Heart left ventricle (tissue), 16 donors: ENCODE measurements around the gene STK24. TPM values are rescaled to one million over a fixed set of nuclear protein-coding genes. Genes with fewer than 3 reads are reported as not detected.

Experiments
- ATAC-seq, 4 donors: fragments of 200-7000 bp; cut with Tn5 transposase; one replicate each; pipeline ENCODE4 v1.9.1; 2020 to 2022; ENCODE audit warnings: moderate library complexity in 4 of 4, mild to moderate bottlenecking in 3 of 4, moderate number of reproducible peaks in 1 of 4
- DNase-seq, 5 donors: peaks; one replicate each; pipeline ENCODE4 v3.0.0-alpha.2; 2020
- H3K27ac ChIP-seq, 12 donors: fragments of 200-600 bp; sonication (generic) in 4 of 12; one replicate each; pipeline versions ENCODE4 v1.5.0 to v1.8.0; 2016 to 2022; ENCODE audit warnings: mild to moderate bottlenecking in 2 of 12
- H3K27me3 ChIP-seq, 9 donors: fragments of 200-600 bp; sonication (generic) in 2 of 9; one replicate each; pipeline versions ENCODE4 v1.5.1 to v1.8.0; 2016 to 2022; ENCODE audit warnings: mild to moderate bottlenecking in 3 of 9
- H3K36me3 ChIP-seq, 9 donors: fragments of 200-600 bp; sonication (generic) in 2 of 9; one replicate each; pipeline versions ENCODE4 v1.5.0 to v1.8.0; 2018 to 2022; ENCODE audit warnings: mild to moderate bottlenecking in 2 of 9
- H3K4me1 ChIP-seq, 12 donors: fragments of 200-600 bp; sonication (generic) in 4 of 12; one replicate each; pipeline versions ENCODE4 v1.5.0 to v1.8.0; 2016 to 2022; ENCODE audit warnings: mild to moderate bottlenecking in 3 of 12
- H3K4me3 ChIP-seq, 12 donors: fragments of 200-600 bp; sonication (generic) in 4 of 12; one replicate each; pipeline versions ENCODE4 v1.5.0 to v1.8.0; 2017 to 2022; ENCODE audit warnings: mild to moderate bottlenecking in 9 of 12, moderate library complexity in 4 of 12
- H3K9me3 ChIP-seq, 12 donors: fragments of 200-600 bp; sonication (generic) in 4 of 12; one replicate each; pipeline versions ENCODE4 v1.5.0 to v1.8.0; 2016 to 2022; ENCODE audit warnings: mild to moderate bottlenecking in 1 of 12
- POLR2A ChIP-seq, 2 donors: fragments of 450-650 bp; IDR thresholded peaks; one replicate each; pipeline ENCODE4 v1.6.1; 2017; ENCODE audit warnings: antibody characterized with exemption in 2 of 2, mild to moderate bottlenecking in 2 of 2, moderate library complexity in 2 of 2
- WGBS, 4 donors: extraction: QIAGEN DNeasy Blood & Tissue Kit in 2 of 4; methylation state at CpG; one replicate each; pipeline versions ENCODE4 v1.1.5 to v1.1.7; 2013 to 2018; 5-methylcytosine and 5-hydroxymethylcytosine counted together
- intact Hi-C, 10 donors: fragments of 100-400 bp; cut with DNase I; formaldehyde crosslinking; loops; one replicate each; pipeline versions ENCODE4 v1.11.1 to v1.14.2; 2022
- polyA plus RNA-seq, 2 donors: library from polyadenylated mRNA; stranded (reverse); fragments of 200-250 nt; gene quantifications; one replicate each; pipeline ENCODE4 v1.2.3, GENCODE V29; 2013
- total RNA-seq, 9 donors: library from RNA; depleted of rRNA in 2 of 9; stranded (reverse); fragments of >200 nt in 2 of 9; fragmentation: NEBNext Ultra II Directional in 3 of 9; extraction: Animal tissue kit (Norgen Biotek cat#: 25700) in 3 of 9; gene quantifications; one replicate each; pipeline versions ENCODE4 v1.1.0 to v1.2.4, GENCODE V29; 2016 to 2023
- TF ChIP-seq, protein P1 (sequence below), 12 donors: fragments of 200-600 bp; sonication (generic) in 4 of 12; IDR thresholded peaks; one replicate each; pipeline versions ENCODE4 v1.5.0 to v1.8.0; 2018 to 2022; ENCODE audit warnings: antibody characterized with exemption in 12 of 12, mild to moderate bottlenecking in 5 of 12
- donor health status: ischemic (EF 13 %, LVEDD 7.1; RV severe dilation, severe dysfunction).
- donor health status: healthy with polysubstance abuse.
- donor health status: DM: no; HTN: yes; CAD: no.
- donor health status: DM: no; HTN: no; CAD: no.
- donor health status: ischemic (EF 25% LVEDD 6.9; RV normal size, moderate dysfunction).
- donor health status: ischemic (EF 25% LVEDD 5.7; RV mildly dilated, moderate dysfunction).
- donor health status: healthy.
- donor health status: DM: yes; HTN: yes; CAD: no.
- donor health status: ischemic (EF 35%, LVEDD 5.7; RV mildly dilated, moderate dysfunction).
- donor health status: nonischemic (EF 11% LVEDD 7.7; RV severe dilation, severe dysfunction).
- donor health status: DM: yes; HTN: yes; CAD: no.
- donor health status: PGD.
- donor health status: ischemic (EF 29% LVEDD 5.4; RV normal size, mild dysfunction).
- donor health status: nonischemic (EF 23%, LVEDD 6.1; RV moderate dilation, normal function).

Gene STK24
- total and polyA plus RNA-seq, 11 donors: 26.6 to 82.6 (median 59.6) TPM

DNA sequence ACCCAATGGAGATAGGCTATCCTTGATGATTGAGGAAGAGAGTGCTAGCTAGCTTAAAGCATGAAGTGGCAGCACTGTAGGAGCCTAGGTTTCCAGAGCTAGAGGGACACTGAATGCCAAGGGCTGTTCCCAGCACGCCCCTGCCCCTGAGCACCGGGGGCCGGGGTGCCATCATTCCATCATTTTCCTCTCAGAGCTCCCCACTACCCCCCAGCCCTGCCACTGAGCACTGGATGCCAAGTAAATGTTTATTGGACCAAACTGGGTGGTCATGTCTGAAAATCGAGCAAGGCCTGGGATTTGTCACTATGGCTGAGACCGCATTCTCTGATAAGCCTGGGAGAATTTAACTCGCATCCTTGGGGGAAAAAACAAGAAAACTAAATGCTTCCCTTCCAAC lies 142.8 kb downstream of the STK24 start:
- Histone ChIP-seq H3K4me3 (no peak overlapping the region), H3K27me3 (no peaks in the 10 kb centered on the region), H3K4me1 (no peaks in the 10 kb centered on the region), H3K27ac (no peak overlapping the region), H3K36me3 (peaks cover 0 to 18% (median 7%) of the 10 kb centered on the region in 9 donors), H3K9me3 (no peaks in the 10 kb centered on the region)
- TF ChIP-seq, protein P1, sequence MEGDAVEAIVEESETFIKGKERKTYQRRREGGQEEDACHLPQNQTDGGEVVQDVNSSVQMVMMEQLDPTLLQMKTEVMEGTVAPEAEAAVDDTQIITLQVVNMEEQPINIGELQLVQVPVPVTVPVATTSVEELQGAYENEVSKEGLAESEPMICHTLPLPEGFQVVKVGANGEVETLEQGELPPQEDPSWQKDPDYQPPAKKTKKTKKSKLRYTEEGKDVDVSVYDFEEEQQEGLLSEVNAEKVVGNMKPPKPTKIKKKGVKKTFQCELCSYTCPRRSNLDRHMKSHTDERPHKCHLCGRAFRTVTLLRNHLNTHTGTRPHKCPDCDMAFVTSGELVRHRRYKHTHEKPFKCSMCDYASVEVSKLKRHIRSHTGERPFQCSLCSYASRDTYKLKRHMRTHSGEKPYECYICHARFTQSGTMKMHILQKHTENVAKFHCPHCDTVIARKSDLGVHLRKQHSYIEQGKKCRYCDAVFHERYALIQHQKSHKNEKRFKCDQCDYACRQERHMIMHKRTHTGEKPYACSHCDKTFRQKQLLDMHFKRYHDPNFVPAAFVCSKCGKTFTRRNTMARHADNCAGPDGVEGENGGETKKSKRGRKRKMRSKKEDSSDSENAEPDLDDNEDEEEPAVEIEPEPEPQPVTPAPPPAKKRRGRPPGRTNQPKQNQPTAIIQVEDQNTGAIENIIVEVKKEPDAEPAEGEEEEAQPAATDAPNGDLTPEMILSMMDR (IDR thresholded peaks at IDR 0.05): no peak
- no peak for TF ChIP-seq POLR2A (IDR thresholded peaks at IDR 0.05)
- WGBS, 4 donors: 92 to 96% (median 93%) methylated on average over 6 of the region's 6 CpGs
- intact Hi-C loops: no loop called here
- DNase-seq (no peak), ATAC-seq (no peak)

DNA sequence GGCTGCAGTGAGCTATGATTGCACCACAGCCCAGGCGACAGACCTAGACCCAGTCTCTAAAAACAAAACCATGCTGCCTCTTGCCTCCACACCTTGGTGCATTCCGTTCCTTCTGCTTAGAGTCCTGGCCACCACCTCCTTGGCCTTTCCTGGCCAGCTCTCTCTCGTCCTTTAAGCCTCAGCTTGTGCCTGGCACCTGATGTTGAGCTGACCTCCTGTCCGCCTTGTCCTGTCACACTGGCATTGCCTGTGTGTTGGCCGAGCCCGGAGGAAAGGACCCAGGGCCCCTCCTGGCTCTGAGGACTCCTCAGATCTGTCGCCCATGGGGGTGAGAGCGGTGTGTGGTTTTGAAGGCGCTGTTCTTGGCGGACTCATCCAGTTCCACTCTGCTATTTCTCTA lies 143.3 kb downstream of the STK24 start:
- Histone ChIP-seq H3K36me3 (peaks cover 0 to 16% (median 6%) of the 10 kb centered on the region in 9 donors), H3K4me3 (no peak overlapping the region), H3K27me3 (no peaks in the 10 kb centered on the region), H3K27ac (no peak overlapping the region), H3K4me1 (no peaks in the 10 kb centered on the region), H3K9me3 (no peaks in the 10 kb centered on the region)
- no peak for ATAC-seq
- intact Hi-C loops: no loop called here
- no peak for TF ChIP-seq POLR2A (IDR thresholded peaks at IDR 0.05)
- TF ChIP-seq, protein P1 (IDR thresholded peaks at IDR 0.05): no peak
- DNase-seq: no peak
- WGBS, 4 donors: 97 to 98% (median 97%) methylated on average over 10 of the region's 10 CpGs

DNA sequence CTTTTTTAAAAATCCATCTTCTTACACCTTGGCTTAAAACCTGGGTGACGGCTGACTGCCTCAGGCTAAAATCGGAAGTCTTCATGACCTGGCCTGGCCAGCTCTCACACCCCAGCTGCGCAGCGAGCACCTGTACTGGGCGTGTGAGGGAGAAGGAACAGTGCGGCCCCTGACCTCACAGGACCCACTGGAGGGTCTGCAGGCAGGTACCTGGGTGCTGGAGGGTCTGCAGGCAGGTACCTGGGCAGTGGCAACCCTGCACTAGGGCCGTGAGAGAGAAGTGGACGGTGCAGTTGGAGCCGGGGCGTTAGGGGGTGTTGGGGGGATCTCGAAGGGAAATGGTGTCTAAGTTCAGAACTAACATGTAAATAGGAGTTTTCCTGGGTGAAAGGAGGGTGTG lies 144.3 kb downstream of the STK24 start:
- ATAC-seq (no peak), DNase-seq (no peak)
- Histone ChIP-seq H3K9me3 (no peaks in the 10 kb centered on the region), H3K4me1 (peaks cover 0 to 5% (median 0%) of the 10 kb centered on the region in 12 donors), H3K4me3 (no peak overlapping the region), H3K36me3 (peaks cover 0 to 17% (median 5%) of the 10 kb centered on the region in 9 donors), H3K27me3 (no peaks in the 10 kb centered on the region), H3K27ac (no peak overlapping the region)
- intact Hi-C loops: no loop called here
- 96 to 99% (median 98%) methylated on average over 11 of the region's 11 CpGs for WGBS, 4 donors
- TF ChIP-seq POLR2A (IDR thresholded peaks at IDR 0.05): no peak
- TF ChIP-seq, protein P1 (IDR thresholded peaks at IDR 0.05): no peak

DNA sequence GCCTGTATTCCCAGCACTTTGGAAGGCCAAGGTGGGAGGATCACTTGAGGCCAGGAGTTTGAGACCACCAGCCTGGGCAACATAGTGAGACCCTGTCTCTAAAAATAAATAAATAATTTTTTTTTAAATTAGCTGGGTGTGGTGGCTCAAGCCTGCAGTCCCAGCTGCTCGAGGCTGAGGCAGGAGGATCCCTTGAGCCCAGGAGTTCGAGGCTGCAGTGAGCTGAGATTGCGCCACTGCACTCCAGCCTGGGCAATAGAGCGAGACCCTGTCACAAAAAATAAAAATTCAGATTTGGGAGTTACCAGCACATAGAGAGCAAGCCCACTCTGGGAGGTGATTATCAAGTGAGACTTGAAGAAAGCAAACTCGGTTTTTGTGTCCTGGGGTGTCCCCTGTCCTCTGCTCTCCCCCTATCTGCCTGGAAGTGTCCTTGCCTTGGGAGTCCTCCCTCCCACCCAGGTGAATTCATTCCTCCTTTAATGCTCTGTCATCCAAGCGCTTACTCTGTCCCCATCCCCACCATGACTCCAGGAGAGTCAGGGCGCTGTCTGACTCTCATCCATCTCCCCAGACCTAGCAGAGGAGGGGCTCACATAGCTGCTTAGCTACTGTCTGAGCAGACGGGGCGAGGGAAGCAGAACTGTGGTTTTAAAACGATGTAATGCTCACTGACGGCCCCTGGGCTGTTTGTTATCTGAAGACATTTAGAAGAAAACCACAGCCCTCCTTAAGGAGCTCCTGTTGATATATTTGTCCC lies 146.8 kb downstream of the STK24 start:
- peaks cover 0 to 26% (median 8%) of the 10 kb centered on the region in 9 donors for H3K36me3 ChIP-seq

More for the DNA sequence above, 146.8 kb downstream of the STK24 start:
- no peak overlapping the region for H3K4me3 ChIP-seq
- no peak for ATAC-seq
- H3K27ac ChIP-seq: no peak overlapping the region
- intact Hi-C loops: loop anchor here in 2 of 10 donors (5.0 to 10.0 kb wide), 2 partner anchors 288 to 575 kb away; partner anchors contain the start of gene FARP1 (in 1 of the 2)
- H3K4me1 ChIP-seq: peaks cover 0 to 9% (median 0%) of the 10 kb centered on the region in 12 donors
- no peaks in the 10 kb centered on the region for H3K9me3 ChIP-seq
- DNase-seq: no peak
- TF ChIP-seq POLR2A (IDR thresholded peaks at IDR 0.05): no peak
- TF ChIP-seq, protein P1 (IDR thresholded peaks at IDR 0.05): no peak
- 80 to 88% (median 84%) methylated on average over 11 of the region's 11 CpGs for WGBS, 4 donors
- no peaks in the 10 kb centered on the region for H3K27me3 ChIP-seq
